HCT116 (cell line): ENCODE results near the gene CEACAM5. TPM values are rescaled to one million over a fixed set of nuclear protein-coding genes. Genes with fewer than 3 reads are reported as not detected.

Experiments used
- ATAC-seq: fragments of 200-7000 bp; cut with Tn5 transposase; 2 replicates; pipeline ENCODE4 v1.9.1; 2020; ENCODE audit warnings: mild to moderate bottlenecking, moderate library complexity
- BruUV-seq: library from RNA; stranded (reverse); fragments of 400-500 nt; replicated peaks from 2 replicates; lab custom pipeline; 2021; lab: Mats Ljungman, UMichigan
- CTCF ChIA-PET: fragments of 300-600 bp; sonication (Branson Sonifier 250); formaldehyde crosslinking; loops from one replicate; lab custom pipeline; 2021; ENCODE audit warnings: antibody characterized with exemption; lab: Charles Lee
- POLR2A ChIA-PET: fragments of 300-600, 350-600 bp; sonication (Branson Sonifier 250); formaldehyde crosslinking; loops from one replicate; lab custom pipeline; 2021; ENCODE audit warnings: antibody characterized with exemption; lab: Charles Lee
- RAD21 ChIA-PET, 2 experiments: fragments of 300-600 bp; sonication (Branson Sonifier 250); formaldehyde crosslinking; loops; one replicate each; lab custom pipeline; 2023; ENCODE audit warnings: low total read pairs in 2 of 2; ENCODE audit not compliant: uncharacterized antibody in 2 of 2, unreplicated experiment in 2 of 2, low non-redundant PET in 1 of 2; lab: Charles Lee
- DNase-seq: peaks from one replicate; pipeline ENCODE4 v3.0.0-alpha.2; 2010; ENCODE audit warnings: low read depth, low spot score
- H2AFZ ChIP-seq: fragments of 200-600 bp; shearing (Covaris generic), sonication (generic); 2 replicates; pipeline ENCODE4 v1.6.1; 2017; ENCODE audit warnings: low read depth, mixed run types, mixed read lengths, antibody characterized with exemption, low read length; ENCODE audit not compliant: poor library complexity, severe bottlenecking
- H3K27ac ChIP-seq: 2 replicates; pipeline ENCODE4 v1.5.1; 2012; ENCODE audit warnings: low read depth, low read length
- H3K27me3 ChIP-seq: fragments of 200-600 bp; sonication (generic); 2 replicates; pipeline ENCODE4 v1.6.1; 2016; ENCODE audit warnings: mixed run types, low read length, mixed read lengths; ENCODE audit not compliant: insufficient read depth
- H3K36me3 ChIP-seq, 2 experiments: fragments of 200-500 bp in 1 of 2; fragments of 200-600 bp in 1 of 2; sonication (Bioruptor generic) in 1 of 2; sonication (generic) in 1 of 2; 2 replicates each; pipeline versions ENCODE4 v1.5.1 to v1.6.1; 2014 to 2016; ENCODE audit warnings: low read length in 2 of 2, inconsistent platforms in 1 of 2, mixed read lengths in 1 of 2, mixed run types in 1 of 2; ENCODE audit not compliant: insufficient read depth in 2 of 2, control insufficient read depth in 1 of 2
- H3K4me1 ChIP-seq, 2 experiments: fragments of 200-600 bp in 1 of 2; sonication (generic) in 1 of 2; 2 replicates each; pipeline versions ENCODE4 v1.5.1 to v1.6.1; 2012 to 2017; ENCODE audit warnings: low read length in 2 of 2, inconsistent platforms in 1 of 2, mild to moderate bottlenecking in 1 of 2, mixed read lengths in 1 of 2, mixed run types in 1 of 2, moderate library complexity in 1 of 2; ENCODE audit not compliant: insufficient read depth in 2 of 2, control insufficient read depth in 1 of 2
- H3K4me2 ChIP-seq: fragments of 200-600 bp; sonication (generic); 2 replicates; pipeline ENCODE4 v1.6.1; 2017; ENCODE audit warnings: mixed run types, low read length, mixed read lengths
- H3K4me3 ChIP-seq, 2 experiments: fragments of 200-600 bp in 1 of 2; sonication (generic) in 1 of 2; replicated peaks in 1 of 2; 2 replicates each; pipeline ENCODE4 v1.5.1; 2011 to 2016; ENCODE audit warnings: low read length in 2 of 2, control low read depth in 1 of 2, low read depth in 1 of 2, mild to moderate bottlenecking in 1 of 2, mixed read lengths in 1 of 2, mixed run types in 1 of 2
- H3K79me2 ChIP-seq: fragments of 200-600 bp; sonication (generic); 2 replicates; pipeline ENCODE4 v1.6.1; 2017; ENCODE audit warnings: mild to moderate bottlenecking, mixed run types, low read length, moderate library complexity, mixed read lengths; ENCODE audit not compliant: insufficient read depth
- H3K9ac ChIP-seq: fragments of 200-600 bp; sonication (generic); 2 replicates; pipeline ENCODE4 v1.6.1; 2016; ENCODE audit warnings: low read length, mixed read lengths
- H3K9me2 ChIP-seq: fragments of 200-600 bp; sonication (generic), shearing (Covaris generic); 2 replicates; pipeline ENCODE4 v1.6.1; 2017; ENCODE audit warnings: mixed run types, mild to moderate bottlenecking, moderate library complexity; ENCODE audit not compliant: insufficient read depth
- H3K9me3 ChIP-seq, 2 experiments: fragments of 200-500 bp in 1 of 2; fragments of 200-600 bp in 1 of 2; sonication (Bioruptor generic) in 1 of 2; sonication (generic) in 1 of 2; 2 replicates each; pipeline ENCODE4 v1.6.1; 2014 to 2017; ENCODE audit warnings: low read length in 2 of 2, mixed read lengths in 2 of 2, inconsistent platforms in 1 of 2, low read depth in 1 of 2, mild to moderate bottlenecking in 1 of 2, mixed run types in 1 of 2, moderate library complexity in 1 of 2; ENCODE audit not compliant: control insufficient read depth in 1 of 2, insufficient read depth in 1 of 2
- H4K20me1 ChIP-seq: fragments of 200-600 bp; sonication (generic), shearing (Covaris generic); 2 replicates; pipeline ENCODE4 v1.6.1; 2017; ENCODE audit warnings: mixed run types, mild to moderate bottlenecking, moderate library complexity; ENCODE audit not compliant: insufficient read depth
- ATF3 ChIP-seq: IDR thresholded peaks from 2 replicates; pipeline ENCODE4 v1.6.1; 2012
- CBX3 ChIP-seq: IDR thresholded peaks from 2 replicates; pipeline ENCODE4 v1.6.1; 2012; ENCODE audit warnings: low read depth
- CEBPB ChIP-seq: IDR thresholded peaks from 2 replicates; pipeline ENCODE4 v1.6.1; 2012; ENCODE audit warnings: low read depth
- CTCF ChIP-seq, 3 experiments: fragments of 200-600 bp in 1 of 3; sonication (generic) in 1 of 3; IDR thresholded peaks in 2 of 3; conservative IDR thresholded peaks in 1 of 3; 2 replicates each; pipeline ENCODE4 v1.5.1; 2012 to 2017; ENCODE audit warnings: low read depth in 2 of 3, low read length in 2 of 3, antibody characterized with exemption in 1 of 3, borderline replicate concordance in 1 of 3, control low read depth in 1 of 3, mild to moderate bottlenecking in 1 of 3, mixed read lengths in 1 of 3, mixed run types in 1 of 3, moderate library complexity in 1 of 3; ENCODE audit not compliant: insufficient read depth in 1 of 3
- ELF1 ChIP-seq: IDR thresholded peaks from 2 replicates; pipeline ENCODE4 v1.6.1; 2012; ENCODE audit warnings: low read depth, borderline replicate concordance
- EZH2 ChIP-seq: fragments of 200-600 bp; sonication (generic); IDR thresholded peaks from 2 replicates; pipeline ENCODE4 v1.6.1; 2017; ENCODE audit warnings: antibody characterized with exemption, mixed run types
- EZH2phosphoT487 ChIP-seq: fragments of 200-600 bp; IDR thresholded peaks from 2 replicates; pipeline ENCODE4 v1.6.1; 2018; ENCODE audit warnings: antibody characterized with exemption, borderline replicate concordance
- FOSL1 ChIP-seq: IDR thresholded peaks from 2 replicates; pipeline ENCODE4 v1.6.1; 2012; ENCODE audit warnings: low read depth
- JUND ChIP-seq: IDR thresholded peaks from 2 replicates; pipeline ENCODE4 v1.6.1; 2012
- POLR2A ChIP-seq: IDR thresholded peaks from 2 replicates; pipeline ENCODE4 v1.7.0; 2011; ENCODE audit warnings: borderline replicate concordance; ENCODE audit not compliant: insufficient read depth, insufficient read length; ENCODE audit errors: extremely low read depth
- POLR2AphosphoS5 ChIP-seq: IDR thresholded peaks from 2 replicates; pipeline ENCODE4 v1.6.1; 2011; ENCODE audit warnings: mild to moderate bottlenecking, low read depth, low read length, moderate library complexity
- RAD21 ChIP-seq: IDR thresholded peaks from 2 replicates; pipeline ENCODE4 v1.6.1; 2012; ENCODE audit warnings: low read depth, mild to moderate bottlenecking
- SIN3A ChIP-seq: IDR thresholded peaks from 2 replicates; pipeline ENCODE4 v1.6.1; 2012; ENCODE audit warnings: low read depth
- SRF ChIP-seq: IDR thresholded peaks from 2 replicates; pipeline ENCODE4 v1.6.1; 2012; ENCODE audit warnings: low read depth
- YY1 ChIP-seq: IDR thresholded peaks from 2 replicates; pipeline ENCODE4 v1.6.1; 2011; ENCODE audit warnings: low read length, low read depth, moderate library complexity, mild to moderate bottlenecking; ENCODE audit not compliant: insufficient replicate concordance; ENCODE audit errors: extremely low read depth
- ZBTB33 ChIP-seq: IDR thresholded peaks from 2 replicates; pipeline ENCODE4 v1.6.1; 2011; ENCODE audit warnings: mild to moderate bottlenecking, low read length, moderate library complexity; ENCODE audit not compliant: insufficient replicate concordance; ENCODE audit errors: extremely low read depth
- ZFX ChIP-seq: fragments of 450-650 bp; IDR thresholded peaks from 2 replicates; pipeline ENCODE4 v1.6.1; 2017
- intact Hi-C: fragments of 100-400 bp; cut with micrococcal nuclease; formaldehyde crosslinking; loops from 2 replicates; pipeline ENCODE4 v1.10.0; 2022
- total RNA-seq: library from RNA; stranded (reverse); gene quantifications from one replicate; pipeline ENCODE4 v1.2.1, GENCODE V29; 2021; ENCODE audit not compliant: unreplicated experiment

The CEACAM5 gene
- total RNA-seq, 1 experiment from 2014 or later: 0.22 TPM

- no peak for TF ChIP-seq ZBTB33
- no peak for TF ChIP-seq RAD21
Observed at GRCh38 chr19:41714598-41714997, 6.2 kb downstream of the CEACAM5 start (continued).

GRCh38 chr19:41718761-41719160 is 10.3 kb downstream of the CEACAM5 start:
- H3K4me3 ChIP-seq: no peak overlapping the region
- no peaks in the 10 kb centered on the region for H4K20me1 ChIP-seq
- H3K9me3 ChIP-seq: no peaks in the 10 kb centered on the region
- no peak overlapping the region for H3K9ac ChIP-seq
- H2AFZ ChIP-seq: no peak overlapping the region
- no peak for TF ChIP-seq ELF1
- TF ChIP-seq EZH2: no peak
- TF ChIP-seq SRF: no peak
- no peak for TF ChIP-seq ZBTB33
- TF ChIP-seq CBX3: no peak
- TF ChIP-seq CEBPB: no peak
- TF ChIP-seq JUND: no peak
- TF ChIP-seq POLR2A: no peak
- no peak for TF ChIP-seq FOSL1
- no peak for TF ChIP-seq YY1
- no peak for TF ChIP-seq EZH2phosphoT487
- no peak for TF ChIP-seq ZFX
- TF ChIP-seq CTCF (IDR thresholded peaks at IDR 0.05 in 2 of 3, conservative IDR thresholded peaks at IDR 0.05 in 1 of 3; ENCODE audit: borderline replicate concordance in 1 of 3, insufficient read depth in 1 of 3, low read depth in 2 of 3, low read length in 2 of 3): no peak
- no peak for TF ChIP-seq SIN3A
- TF ChIP-seq POLR2AphosphoS5: no peak
- TF ChIP-seq RAD21: no peak
- no peak for TF ChIP-seq ATF3
- TF ChIP-seq, all 23 proteins: peak for 0
- Histone ChIP-seq H3K79me2 (no peaks in the 10 kb centered on the region), H3K36me3 (no peaks in the 10 kb centered on the region), H3K9me2 (no peaks in the 10 kb centered on the region), H3K4me2 (no peak overlapping the region), H3K27ac (no peak overlapping the region), H3K4me1 (no peaks in the 10 kb centered on the region), H3K27me3 (peaks cover 79% of the 10 kb centered on the region)
- ChIA-PET RAD21 (no interaction called here), CTCF (interaction anchor here (1.5 kb wide), 1 partner anchor 12 kb away, joined by 7 read pairs; no protein-coding TSS in a partner anchor), POLR2A (no interaction called here)
- DNase-seq (no peak), ATAC-seq (no peak)
- intact Hi-C loops: no loop called here
- no TSS peak for BruUV-seq
